SK-N-SH (cell line): Measurements from ENCODE around the gene OOSP2. TPM values are rescaled to one million over a fixed set of nuclear protein-coding genes. Genes with fewer than 3 reads are reported as not detected.

Source experiments
- CTCF ChIA-PET: fragments of 300-600, 350-600 bp; formaldehyde crosslinking; extraction: SDS; loops from one replicate; lab custom pipeline; 2021; lab: Yijun Ruan, JAX
- POLR2A ChIA-PET: fragments of 350-600 bp; sonication (Branson Sonifier 250); formaldehyde crosslinking; extraction: SDS; loops from one replicate; lab custom pipeline; 2020; ENCODE audit warnings: antibody characterized with exemption, inconsistent platforms; lab: Yijun Ruan, JAX
- DNase-seq: peaks from one replicate; pipeline ENCODE4 v3.0.0; 2012
- H2AFZ ChIP-seq: fragments of 200-600 bp; sonication (generic); 2 replicates; pipeline ENCODE4 v1.8.1; 2016; ENCODE audit warnings: antibody characterized with exemption, mild to moderate bottlenecking, low read depth
- H3F3A ChIP-seq: fragments of 200-600 bp; sonication (generic); replicated peaks from 2 replicates; pipeline ENCODE3; 2016; ENCODE audit warnings: antibody characterized with exemption, mild to moderate bottlenecking; ENCODE audit not compliant: insufficient read depth
- H3K27ac ChIP-seq, 2 experiments: fragments of 200-500 bp in 1 of 2; fragments of 200-600 bp in 1 of 2; sonication (Bioruptor generic) in 1 of 2; sonication (generic), shearing (Covaris generic) in 1 of 2; 2 replicates each; pipeline versions ENCODE4 v1.5.1 to v1.6.1; 2014 to 2016; ENCODE audit warnings: low read depth in 2 of 2, inconsistent platforms in 1 of 2, low read length in 1 of 2, mild to moderate bottlenecking in 1 of 2, mixed read lengths in 1 of 2
- H3K27me3 ChIP-seq: fragments of 200-600 bp; sonication (generic), shearing (Covaris generic); 2 replicates; pipeline ENCODE4 v1.6.1; 2016; ENCODE audit warnings: mixed run types; ENCODE audit not compliant: insufficient read depth
- H3K36me3 ChIP-seq, 2 experiments: fragments of 200-500 bp in 1 of 2; fragments of 200-600 bp in 1 of 2; sonication (Bioruptor generic) in 1 of 2; sonication (generic) in 1 of 2; replicated peaks in 1 of 2; 2 replicates each; pipeline versions ENCODE3 to v1.5.1; 2014 to 2016; ENCODE audit warnings: low read length in 1 of 2, mild to moderate bottlenecking in 1 of 2; ENCODE audit not compliant: insufficient read depth in 2 of 2, control insufficient read depth in 1 of 2
- H3K4me1 ChIP-seq, 2 experiments: fragments of 200-500 bp in 1 of 2; fragments of 200-600 bp in 1 of 2; sonication (Bioruptor generic) in 1 of 2; sonication (generic), shearing (Covaris generic) in 1 of 2; 2 replicates each; pipeline versions ENCODE4 v1.5.1 to v1.6.1; 2014 to 2016; ENCODE audit warnings: low read depth in 1 of 2, low read length in 1 of 2, mixed run types in 1 of 2; ENCODE audit not compliant: insufficient read depth in 2 of 2, control insufficient read depth in 1 of 2
- H3K4me2 ChIP-seq: fragments of 200-600 bp; sonication (generic), shearing (Covaris generic); 2 replicates; pipeline ENCODE4 v1.6.1; 2017; ENCODE audit warnings: mixed run types
- H3K4me3 ChIP-seq, 2 experiments: fragments of 200-500 bp in 1 of 2; fragments of 200-600 bp in 1 of 2; sonication (Bioruptor generic) in 1 of 2; sonication (generic), shearing (Covaris generic) in 1 of 2; 2 replicates each; pipeline versions ENCODE4 v1.5.1 to v1.8.1; 2014 to 2016; ENCODE audit warnings: low read depth in 2 of 2, inconsistent platforms in 1 of 2, low read length in 1 of 2, mild to moderate bottlenecking in 1 of 2, mixed read lengths in 1 of 2, moderate library complexity in 1 of 2
- H3K79me2 ChIP-seq: fragments of 200-600 bp; sonication (generic); 2 replicates; pipeline ENCODE4 v1.8.1; 2017; ENCODE audit warnings: mild to moderate bottlenecking; ENCODE audit not compliant: insufficient read depth
- H3K9ac ChIP-seq: fragments of 200-600 bp; sonication (generic); 2 replicates; pipeline ENCODE4 v1.6.1; 2017; ENCODE audit warnings: mixed run types
- H3K9me2 ChIP-seq: fragments of 200-600 bp; sonication (generic); 2 replicates; pipeline ENCODE4 v1.6.1; 2017; ENCODE audit warnings: mixed run types
- H3K9me3 ChIP-seq: fragments of 200-600 bp; sonication (generic); 2 replicates; pipeline ENCODE4 v1.6.1; 2017; ENCODE audit warnings: mixed run types, mild to moderate bottlenecking, moderate library complexity
- H4K20me1 ChIP-seq: fragments of 200-600 bp; sonication (generic); 2 replicates; pipeline ENCODE4 v1.6.1; 2017; ENCODE audit warnings: mild to moderate bottlenecking, mixed run types; ENCODE audit not compliant: insufficient read depth
- ELF1 ChIP-seq: IDR thresholded peaks from 2 replicates; pipeline ENCODE4 v1.4.0; 2012
- EP300 ChIP-seq, 2 experiments: IDR thresholded peaks; 2 replicates each; pipeline versions ENCODE4 v1.4.0 to v1.6.1; 2012; ENCODE audit warnings: borderline replicate concordance in 1 of 2, low read depth in 1 of 2, low read length in 1 of 2
- FOSL2 ChIP-seq: IDR thresholded peaks from 2 replicates; pipeline ENCODE4 v1.4.0; 2012; ENCODE audit warnings: low read depth, mild to moderate bottlenecking, moderate library complexity, borderline replicate concordance
- FOXM1 ChIP-seq: IDR thresholded peaks from 2 replicates; pipeline ENCODE4 v1.4.0; 2012; ENCODE audit warnings: low read depth, mild to moderate bottlenecking
- GABPA ChIP-seq: IDR thresholded peaks from 2 replicates; pipeline ENCODE4 v1.4.0; 2012; ENCODE audit warnings: low read depth, mild to moderate bottlenecking
- JUND ChIP-seq: IDR thresholded peaks from 2 replicates; pipeline ENCODE4 v1.4.0; 2012
- MEF2A ChIP-seq: IDR thresholded peaks from 2 replicates; pipeline ENCODE4 v1.4.0; 2012; ENCODE audit warnings: low read depth, borderline replicate concordance
- MXI1 ChIP-seq: IDR thresholded peaks from 2 replicates; pipeline ENCODE4 v1.6.1; 2012; ENCODE audit warnings: mild to moderate bottlenecking, low read depth, low read length, improper control_type of control experiment
- NFIC ChIP-seq: IDR thresholded peaks from 2 replicates; pipeline ENCODE4 v1.4.0; 2012; ENCODE audit warnings: borderline replicate concordance
- NRF1 ChIP-seq: IDR thresholded peaks from 2 replicates; pipeline ENCODE4 v1.6.1; 2012; ENCODE audit warnings: low read depth, mild to moderate bottlenecking, low read length
- RAD21 ChIP-seq: IDR thresholded peaks from 2 replicates; pipeline ENCODE4 v1.6.1; 2012; ENCODE audit warnings: mild to moderate bottlenecking, low read length
- SIN3A ChIP-seq: IDR thresholded peaks from 2 replicates; pipeline ENCODE4 v1.6.1; 2012; ENCODE audit warnings: low read depth, mild to moderate bottlenecking, low read length, moderate library complexity, borderline replicate concordance
- TAF1 ChIP-seq: IDR thresholded peaks from 2 replicates; pipeline ENCODE4 v1.6.1; 2012; ENCODE audit warnings: low read depth, mild to moderate bottlenecking, low read length, moderate library complexity, borderline replicate concordance
- TCF12 ChIP-seq: IDR thresholded peaks from 2 replicates; pipeline ENCODE4 v1.4.0; 2012
- TEAD4 ChIP-seq: IDR thresholded peaks from 2 replicates; pipeline ENCODE4 v1.4.0; 2012; ENCODE audit warnings: mild to moderate bottlenecking, borderline replicate concordance; ENCODE audit not compliant: insufficient read depth
- WGBS: methylation state at CpG from one replicate; pipeline ENCODE4 v1.1.6; 2017; ENCODE audit warnings: low lambda C conversion rate; 5-methylcytosine and 5-hydroxymethylcytosine counted together
- polyA plus RNA-seq, 3 experiments: library from polyadenylated mRNA; depleted of rRNA; stranded (reverse); fragments of >200 nt; gene quantifications; 2 replicates each; pipeline ENCODE4 v1.2.3, GENCODE V29; 2012
- TF ChIP-seq, protein P1 (sequence below): fragments of 150-350 bp; IDR thresholded peaks from 2 replicates; pipeline ENCODE4 v1.6.1; 2017; ENCODE audit warnings: antibody characterized with exemption, low read length, low read depth, borderline replicate concordance
- TF ChIP-seq, protein P2 (sequence below): fragments of 200-600 bp; sonication (generic); IDR thresholded peaks from 2 replicates; pipeline ENCODE4 v1.6.1; 2017; ENCODE audit warnings: antibody characterized with exemption, mild to moderate bottlenecking, moderate library complexity
- TF ChIP-seq, protein P3 (sequence below): IDR thresholded peaks from 2 replicates; pipeline ENCODE4 v1.4.0; 2012; ENCODE audit warnings: low read depth
- TF ChIP-seq, protein P4 (sequence below): fragments of 150-350 bp; IDR thresholded peaks from 2 replicates; pipeline ENCODE4 v1.6.1; 2016; ENCODE audit warnings: mild to moderate bottlenecking, low read depth, low read length

Gene OOSP2
- polyA plus RNA-seq, 1 of the 3 experiments (the other 2 are of a cell fraction), result not detected

DNA sequence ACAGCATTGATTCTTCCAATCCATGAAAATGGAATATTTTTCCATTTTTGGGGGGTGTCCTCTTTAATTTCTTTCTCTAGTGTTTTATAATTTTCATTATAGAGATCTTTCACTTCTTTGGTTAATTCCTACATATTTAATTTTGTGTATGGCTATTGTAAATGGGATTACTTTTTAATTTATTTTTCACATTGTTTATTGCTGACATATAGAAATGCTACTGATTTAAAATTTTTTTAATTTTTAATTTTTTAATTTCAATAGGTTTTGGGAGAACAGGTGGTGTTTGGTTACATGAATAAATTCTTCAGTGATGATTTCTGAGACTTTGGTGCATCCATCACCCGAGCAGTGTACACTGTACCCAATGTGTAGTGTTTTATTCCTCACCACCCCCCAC is 49.8 kb upstream of the OOSP2 start (continued):
- TF ChIP-seq SIN3A (no peak), JUND (no peak), FOSL2 (no peak), NRF1 (no peak), MEF2A (no peak), EP300 (IDR thresholded peaks at IDR 0.05; ENCODE audit: borderline replicate concordance in 1 of 2, low read depth in 1 of 2, low read length in 1 of 2) (no peak), MXI1 (no peak)
- TF ChIP-seq, protein P1, sequence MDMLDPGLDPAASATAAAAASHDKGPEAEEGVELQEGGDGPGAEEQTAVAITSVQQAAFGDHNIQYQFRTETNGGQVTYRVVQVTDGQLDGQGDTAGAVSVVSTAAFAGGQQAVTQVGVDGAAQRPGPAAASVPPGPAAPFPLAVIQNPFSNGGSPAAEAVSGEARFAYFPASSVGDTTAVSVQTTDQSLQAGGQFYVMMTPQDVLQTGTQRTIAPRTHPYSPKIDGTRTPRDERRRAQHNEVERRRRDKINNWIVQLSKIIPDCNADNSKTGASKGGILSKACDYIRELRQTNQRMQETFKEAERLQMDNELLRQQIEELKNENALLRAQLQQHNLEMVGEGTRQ, result no peak
- TF ChIP-seq, all 33 proteins: peak for 0

DNA sequence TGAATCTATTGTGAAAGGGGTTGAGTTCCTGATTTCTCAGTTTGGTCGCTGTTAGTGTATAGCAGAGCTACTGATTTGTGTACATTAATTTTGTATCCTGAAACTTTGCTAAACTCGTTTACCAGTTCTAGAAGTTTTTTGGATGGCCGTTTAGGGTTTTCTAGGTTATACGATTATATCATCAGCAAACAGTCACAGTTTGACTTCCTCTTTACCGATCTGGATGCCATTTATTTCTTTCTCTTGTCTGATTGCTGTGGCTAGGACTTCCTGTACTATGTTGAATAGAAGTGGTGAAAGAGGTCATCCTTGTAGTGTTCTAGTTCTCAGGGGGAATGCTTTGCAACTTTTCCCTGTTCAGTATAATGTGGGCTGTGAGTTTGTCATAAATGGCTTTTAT is 47.8 kb upstream of the OOSP2 start:
- Histone ChIP-seq H3K4me2 (no peak overlapping the region), H3K9ac (no peak overlapping the region), H3K9me3 (no peaks in the 10 kb centered on the region), H3K4me1 (no peaks in the 10 kb centered on the region), H3K9me2 (no peaks in the 10 kb centered on the region), H2AFZ (no peak overlapping the region), H3K27ac (no peak overlapping the region), H3K36me3 (no peaks in the 10 kb centered on the region), H3F3A (no peaks in the 10 kb centered on the region), H3K4me3 (no peak overlapping the region), H3K27me3 (no peaks in the 10 kb centered on the region), H3K79me2 (no peaks in the 10 kb centered on the region), H4K20me1 (no peaks in the 10 kb centered on the region)
- TF ChIP-seq RAD21 (no peak), FOXM1 (no peak), TCF12 (no peak), TAF1 (no peak), TEAD4 (no peak)
- TF ChIP-seq, protein P2, sequence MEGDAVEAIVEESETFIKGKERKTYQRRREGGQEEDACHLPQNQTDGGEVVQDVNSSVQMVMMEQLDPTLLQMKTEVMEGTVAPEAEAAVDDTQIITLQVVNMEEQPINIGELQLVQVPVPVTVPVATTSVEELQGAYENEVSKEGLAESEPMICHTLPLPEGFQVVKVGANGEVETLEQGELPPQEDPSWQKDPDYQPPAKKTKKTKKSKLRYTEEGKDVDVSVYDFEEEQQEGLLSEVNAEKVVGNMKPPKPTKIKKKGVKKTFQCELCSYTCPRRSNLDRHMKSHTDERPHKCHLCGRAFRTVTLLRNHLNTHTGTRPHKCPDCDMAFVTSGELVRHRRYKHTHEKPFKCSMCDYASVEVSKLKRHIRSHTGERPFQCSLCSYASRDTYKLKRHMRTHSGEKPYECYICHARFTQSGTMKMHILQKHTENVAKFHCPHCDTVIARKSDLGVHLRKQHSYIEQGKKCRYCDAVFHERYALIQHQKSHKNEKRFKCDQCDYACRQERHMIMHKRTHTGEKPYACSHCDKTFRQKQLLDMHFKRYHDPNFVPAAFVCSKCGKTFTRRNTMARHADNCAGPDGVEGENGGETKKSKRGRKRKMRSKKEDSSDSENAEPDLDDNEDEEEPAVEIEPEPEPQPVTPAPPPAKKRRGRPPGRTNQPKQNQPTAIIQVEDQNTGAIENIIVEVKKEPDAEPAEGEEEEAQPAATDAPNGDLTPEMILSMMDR, result no peak
- TF ChIP-seq, protein P3, sequence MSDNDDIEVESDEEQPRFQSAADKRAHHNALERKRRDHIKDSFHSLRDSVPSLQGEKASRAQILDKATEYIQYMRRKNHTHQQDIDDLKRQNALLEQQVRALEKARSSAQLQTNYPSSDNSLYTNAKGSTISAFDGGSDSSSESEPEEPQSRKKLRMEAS, result no peak
- POLR2A ChIA-PET, result no interaction called here
- DNase-seq, result no peak
- CTCF ChIA-PET, result no interaction called here
- 9% methylated on average over 5 of the region's 5 CpGs for WGBS

DNA sequence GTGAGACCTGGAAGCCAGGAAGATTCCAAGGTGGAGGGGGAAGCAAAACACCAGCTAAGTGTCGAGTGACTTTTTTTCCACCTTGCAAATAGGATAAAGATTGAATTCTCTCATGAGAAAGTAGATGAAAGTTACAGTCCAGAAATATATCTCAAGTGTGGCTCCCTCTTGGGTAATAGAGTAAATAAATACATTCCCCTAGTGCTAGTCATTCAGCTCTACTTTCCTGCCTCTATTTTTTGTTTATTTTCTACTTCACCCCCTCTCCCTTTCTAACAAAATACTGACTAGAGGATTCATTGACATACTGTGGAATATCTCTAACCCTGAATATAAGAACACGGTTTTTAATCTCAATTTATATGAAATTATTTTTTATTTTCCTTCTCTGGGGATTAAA is 42.4 kb upstream of the OOSP2 start:
- Histone ChIP-seq H3K36me3 (no peaks in the 10 kb centered on the region), H3K27ac (no peak overlapping the region), H3K4me2 (no peak overlapping the region), H3K27me3 (no peaks in the 10 kb centered on the region), H3K4me3 (no peak overlapping the region), H3K4me1 (no peaks in the 10 kb centered on the region), H3K9me2 (no peaks in the 10 kb centered on the region), H4K20me1 (no peaks in the 10 kb centered on the region), H3K9me3 (no peaks in the 10 kb centered on the region), H3F3A (no peaks in the 10 kb centered on the region), H3K9ac (no peak overlapping the region), H2AFZ (no peak overlapping the region), H3K79me2 (no peaks in the 10 kb centered on the region)
- CTCF ChIA-PET, result interaction anchor here (0.6 kb wide), 2 partner anchors 9 to 59 kb away, joined by 3 read pairs; no protein-coding TSS in a partner anchor
- 7% methylated on average over 2 of the region's 2 CpGs for WGBS
- POLR2A ChIA-PET, result no interaction called here
- DNase-seq, result no peak
- TF ChIP-seq NFIC, result no peak
- TF ChIP-seq, protein P4, sequence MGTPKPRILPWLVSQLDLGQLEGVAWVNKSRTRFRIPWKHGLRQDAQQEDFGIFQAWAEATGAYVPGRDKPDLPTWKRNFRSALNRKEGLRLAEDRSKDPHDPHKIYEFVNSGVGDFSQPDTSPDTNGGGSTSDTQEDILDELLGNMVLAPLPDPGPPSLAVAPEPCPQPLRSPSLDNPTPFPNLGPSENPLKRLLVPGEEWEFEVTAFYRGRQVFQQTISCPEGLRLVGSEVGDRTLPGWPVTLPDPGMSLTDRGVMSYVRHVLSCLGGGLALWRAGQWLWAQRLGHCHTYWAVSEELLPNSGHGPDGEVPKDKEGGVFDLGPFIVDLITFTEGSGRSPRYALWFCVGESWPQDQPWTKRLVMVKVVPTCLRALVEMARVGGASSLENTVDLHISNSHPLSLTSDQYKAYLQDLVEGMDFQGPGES, result no peak
- no peak for TF ChIP-seq ELF1
- TF ChIP-seq, protein P3, result no peak
- no peak for TF ChIP-seq JUND
- no peak for TF ChIP-seq GABPA
- TF ChIP-seq, protein P2, result no peak
